HepG2 (cell line): ENCODE results near the gene RTKN2.

Experiments used
- BRCA1 ChIP-seq: sonication (generic); formaldehyde crosslinking; IDR thresholded peaks from 2 replicates; pipeline ENCODE4 v1.4.0; 2020; ENCODE audit warnings: missing genetic modification reagents
- CHD2 ChIP-seq: IDR thresholded peaks from 2 replicates; pipeline ENCODE4 v1.6.1; 2011; ENCODE audit warnings: low read depth, low read length, improper control_type of control experiment
- EP300 ChIP-seq, 3 experiments: sonication (generic) in 1 of 3; formaldehyde crosslinking in 1 of 3; IDR thresholded peaks; 2 replicates each; pipeline versions ENCODE4 v1.5.1 to v1.6.1; 2011 to 2020; ENCODE audit warnings: low read depth in 2 of 3, low read length in 2 of 3, borderline replicate concordance in 1 of 3, improper control_type of control experiment in 1 of 3, mild to moderate bottlenecking in 1 of 3, missing genetic modification reagents in 1 of 3, moderate library complexity in 1 of 3
- KDM1A ChIP-seq: IDR thresholded peaks from 2 replicates; pipeline ENCODE4 v1.6.1; 2016; ENCODE audit warnings: missing compliant biosample characterization
- POLR2A ChIP-seq, 2 experiments: IDR thresholded peaks; 2 replicates each; pipeline ENCODE4 v1.6.1; 2011; ENCODE audit warnings: low read depth in 2 of 2, low read length in 2 of 2, mild to moderate bottlenecking in 1 of 2, moderate library complexity in 1 of 2; ENCODE audit not compliant: insufficient read depth in 1 of 2
- SNAPC2 ChIP-seq: sonication (generic); formaldehyde crosslinking; IDR thresholded peaks from 2 replicates; pipeline ENCODE4 v1.8.1; 2022; ENCODE audit warnings: mild to moderate bottlenecking, missing genetic modification reagents
- ZBTB7A ChIP-seq: sonication (generic); formaldehyde crosslinking; IDR thresholded peaks from 2 replicates; pipeline ENCODE4 v1.8.0; 2022; ENCODE audit warnings: mild to moderate bottlenecking, missing genetic modification reagents
- ZBTB8A ChIP-seq: sonication (generic); formaldehyde crosslinking; IDR thresholded peaks from 2 replicates; pipeline ENCODE4 v1.4.0; 2020; ENCODE audit warnings: mild to moderate bottlenecking, low read depth, missing genetic modification reagents, borderline replicate concordance
- ZNF784 ChIP-seq: sonication (generic); formaldehyde crosslinking; IDR thresholded peaks from 2 replicates; pipeline ENCODE4 v1.5.1; 2020; ENCODE audit warnings: missing genetic modification reagents, mild to moderate bottlenecking, borderline replicate concordance
- TF ChIP-seq, protein P1 (sequence below): IDR thresholded peaks from 2 replicates; pipeline ENCODE4 v1.6.1; 2016; ENCODE audit warnings: missing compliant biosample characterization, missing genetic modification reagents, borderline replicate concordance
- TF ChIP-seq, protein P2 (sequence below): sonication (generic); formaldehyde crosslinking; IDR thresholded peaks from 2 replicates; pipeline ENCODE4 v1.4.0; 2020; ENCODE audit warnings: missing genetic modification reagents

GRCh38 chr10:62147425-62147824 is 121.2 kb downstream of the RTKN2 start:
- TF ChIP-seq ZBTB7A (CRISPR knock-in tag) (no peak), SNAPC2 (CRISPR knock-in tag) (no peak), ZNF784 (CRISPR knock-in tag) (no peak), POLR2A (IDR thresholded peaks at IDR 0.05; ENCODE audit: insufficient read depth in 1 of 2, low read depth in 2 of 2, low read length in 2 of 2) (no peak), CHD2 (no peak), ZBTB8A (CRISPR knock-in tag) (no peak), BRCA1 (CRISPR knock-in tag) (no peak), KDM1A (CRISPR knock-in tag) (no peak), EP300 (IDR thresholded peaks at IDR 0.05; ENCODE audit: low read depth in 2 of 2, low read length in 2 of 2) (no peak), EP300 (CRISPR knock-in tag; IDR thresholded peaks at IDR 0.05; ENCODE audit: borderline replicate concordance) (no peak)
- TF ChIP-seq, protein P1, sequence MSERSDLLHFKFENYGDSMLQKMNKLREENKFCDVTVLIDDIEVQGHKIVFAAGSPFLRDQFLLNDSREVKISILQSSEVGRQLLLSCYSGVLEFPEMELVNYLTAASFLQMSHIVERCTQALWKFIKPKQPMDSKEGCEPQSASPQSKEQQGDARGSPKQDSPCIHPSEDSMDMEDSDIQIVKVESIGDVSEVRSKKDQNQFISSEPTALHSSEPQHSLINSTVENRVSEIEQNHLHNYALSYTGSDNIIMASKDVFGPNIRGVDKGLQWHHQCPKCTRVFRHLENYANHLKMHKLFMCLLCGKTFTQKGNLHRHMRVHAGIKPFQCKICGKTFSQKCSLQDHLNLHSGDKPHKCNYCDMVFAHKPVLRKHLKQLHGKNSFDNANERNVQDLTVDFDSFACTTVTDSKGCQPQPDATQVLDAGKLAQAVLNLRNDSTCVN (CRISPR knock-in tag): no peak
- TF ChIP-seq, protein P2, sequence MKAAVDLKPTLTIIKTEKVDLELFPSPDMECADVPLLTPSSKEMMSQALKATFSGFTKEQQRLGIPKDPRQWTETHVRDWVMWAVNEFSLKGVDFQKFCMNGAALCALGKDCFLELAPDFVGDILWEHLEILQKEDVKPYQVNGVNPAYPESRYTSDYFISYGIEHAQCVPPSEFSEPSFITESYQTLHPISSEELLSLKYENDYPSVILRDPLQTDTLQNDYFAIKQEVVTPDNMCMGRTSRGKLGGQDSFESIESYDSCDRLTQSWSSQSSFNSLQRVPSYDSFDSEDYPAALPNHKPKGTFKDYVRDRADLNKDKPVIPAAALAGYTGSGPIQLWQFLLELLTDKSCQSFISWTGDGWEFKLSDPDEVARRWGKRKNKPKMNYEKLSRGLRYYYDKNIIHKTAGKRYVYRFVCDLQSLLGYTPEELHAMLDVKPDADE (CRISPR knock-in tag): no peak
